Pancreas (tissue), 10 donors: ENCODE measurements around the gene SHROOM2. TPM values are rescaled to one million over a fixed set of nuclear protein-coding genes. Genes with fewer than 3 reads are reported as not detected.

Source experiments
- ATAC-seq, 4 donors: fragments of 200-7000 bp; cut with Tn5 transposase; one replicate each; pipeline versions ENCODE4 v1.8.0 to v1.9.1; 2020; ENCODE audit warnings: mild to moderate bottlenecking in 4 of 4, moderate library complexity in 4 of 4
- DNase-seq, 6 donors: peaks; one replicate each; pipeline ENCODE4 v3.0.0-alpha.2; 2020
- FAIRE-seq: peaks from 2 replicates; lab custom pipeline; 2012; peaks lifted over from hg19 to GRCh38; lab: Jason Lieb, UNC
- H3K27ac ChIP-seq, 4 donors: fragments of 200-600 bp; sonication (generic); 1 replicate in 3 of 4; 2 replicates in 1 of 4; pipeline versions ENCODE4 v1.5.0 to v1.8.0; 2020
- H3K27me3 ChIP-seq, 4 donors: fragments of 200-600 bp; one replicate each; pipeline ENCODE4 v1.8.0; 2021
- H3K36me3 ChIP-seq, 3 donors: fragments of 200-600 bp; sonication (generic) in 1 of 3; one replicate each; pipeline versions ENCODE4 v1.5.0 to v1.8.0; 2020 to 2021
- H3K4me1 ChIP-seq, 3 donors: fragments of 200-600 bp; one replicate each; pipeline ENCODE4 v1.8.0; 2021
- H3K4me3 ChIP-seq, 4 donors: fragments of 200-600 bp; sonication (generic) in 2 of 4; one replicate each; pipeline versions ENCODE4 v1.5.0 to v1.8.0; 2020 to 2021
- H3K9me3 ChIP-seq, 4 donors: fragments of 200-600 bp; one replicate each; pipeline ENCODE4 v1.8.0; 2021
- CTCF ChIP-seq, 4 donors: fragments of 200-600 bp; sonication (generic) in 3 of 4; IDR thresholded peaks; one replicate each; pipeline versions ENCODE4 v1.5.0 to v1.8.0; 2021; ENCODE audit warnings: antibody characterized with exemption in 4 of 4
- WGBS, 2 donors: extraction: QIAGEN DNeasy Blood & Tissue Kit; methylation state at CpG; one replicate each; pipeline ENCODE4 v1.1.7; 2013; 5-methylcytosine and 5-hydroxymethylcytosine counted together
- intact Hi-C, 3 donors: fragments of 100-400 bp; cut with DNase I; formaldehyde crosslinking; loops; one replicate each; pipeline versions ENCODE4 v1.11.1 to v1.14.2; 2022
- polyA plus RNA-seq, 2 donors: library from polyadenylated mRNA; stranded (reverse); fragments of 200-250 nt; gene quantifications; one replicate each; pipeline ENCODE4 v1.2.3, GENCODE V29; 2013
- total RNA-seq, 6 donors: library from RNA; stranded (reverse); fragmentation: NEBNext Ultra II Directional in 4 of 6; extraction: Animal tissue kit (Norgen Biotek cat#: 25700) in 4 of 6; gene quantifications; one replicate each; pipeline versions ENCODE4 v1.2.1 to v1.2.4, GENCODE V29; 2021 to 2023
- donor health status: healthy with polysubstance abuse.
- donor health status: DM: no; HTN: no; CAD: no; lungs with moderate emphysema.
- donor health status: DM: no; HTN: no; CAD: no.
- donor health status: control.
- donor health status: control.
- donor health status: Bipolar disorder and iron deficiency.
- donor health status: DM: yes; HTN: yes; CAD: no.
- donor health status: DM: no; HTN: no; CAD: no.
- donor health status: DM: no; HTN: no; CAD: no.
- donor health status: DM: yes; HTN: yes; CAD: no.

Gene SHROOM2
- total and polyA plus RNA-seq, 8 donors = 3.2 to 6.6 (median 3.8) TPM

DNA sequence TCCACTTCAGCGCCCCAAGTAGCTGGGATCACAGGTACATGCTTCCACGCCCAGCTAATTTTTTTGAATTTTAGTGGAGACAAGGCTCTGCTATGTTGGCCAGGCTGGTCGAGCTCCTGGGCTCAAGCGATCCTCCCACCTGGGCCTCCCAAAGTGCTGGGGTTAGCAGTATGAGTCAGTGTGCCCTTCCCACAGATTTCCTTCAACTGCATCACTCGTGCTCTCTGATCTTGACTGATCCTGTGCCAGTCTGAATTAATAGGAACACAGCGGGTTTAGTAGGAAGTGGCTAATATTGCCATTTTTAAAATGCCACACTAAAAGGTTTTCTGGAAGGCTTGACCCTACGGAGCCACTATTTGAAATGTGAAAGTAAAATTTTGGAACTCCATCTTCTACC lies 4.3 kb upstream of the SHROOM2 start:
- Histone ChIP-seq H3K4me1 (no peaks in the 10 kb centered on the region), H3K36me3 (no peaks in the 10 kb centered on the region), H3K4me3 (no peak overlapping the region), H3K27ac (no peak overlapping the region), H3K27me3 (no peaks in the 10 kb centered on the region), H3K9me3 (no peaks in the 10 kb centered on the region)
- TF ChIP-seq CTCF (IDR thresholded peaks at IDR 0.05) = no peak
- intact Hi-C loops = no loop called here
- FAIRE-seq (no peak), DNase-seq (no peak), ATAC-seq (no peak)
- WGBS, 2 donors = 85 to 91% methylated on average over 7 of the region's 7 CpGs

DNA sequence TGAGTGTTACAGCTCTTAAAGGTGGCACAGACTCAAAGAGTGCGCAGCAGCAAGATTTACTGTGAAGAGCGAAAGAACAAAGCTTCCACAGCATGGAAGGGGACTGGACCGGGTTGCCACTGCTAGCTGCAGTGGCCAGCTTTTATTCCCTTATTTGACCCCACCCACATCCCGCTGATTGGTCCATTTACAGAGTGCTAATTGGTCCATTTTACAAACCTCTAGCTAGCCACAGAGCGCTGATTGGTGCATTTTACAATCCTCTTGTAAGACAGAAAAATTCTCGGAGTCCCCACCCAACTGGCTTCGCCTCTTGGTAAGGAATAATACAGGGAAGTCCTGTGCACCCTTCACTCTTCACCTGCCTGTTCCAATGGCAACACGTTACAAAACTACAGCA lies 1.9 kb upstream of the SHROOM2 start:
- no peak for FAIRE-seq
- Histone ChIP-seq H3K9me3 (no peaks in the 10 kb centered on the region), H3K4me1 (no peaks in the 10 kb centered on the region), H3K27ac (no peak overlapping the region), H3K36me3 (no peaks in the 10 kb centered on the region), H3K4me3 (no peak overlapping the region), H3K27me3 (no peaks in the 10 kb centered on the region)
- no peak for DNase-seq
- TF ChIP-seq CTCF (IDR thresholded peaks at IDR 0.05) = no peak
- no peak for ATAC-seq
- intact Hi-C loops = no loop called here
- WGBS, 2 donors = 91 to 93% methylated on average over 8 of the region's 8 CpGs

DNA sequence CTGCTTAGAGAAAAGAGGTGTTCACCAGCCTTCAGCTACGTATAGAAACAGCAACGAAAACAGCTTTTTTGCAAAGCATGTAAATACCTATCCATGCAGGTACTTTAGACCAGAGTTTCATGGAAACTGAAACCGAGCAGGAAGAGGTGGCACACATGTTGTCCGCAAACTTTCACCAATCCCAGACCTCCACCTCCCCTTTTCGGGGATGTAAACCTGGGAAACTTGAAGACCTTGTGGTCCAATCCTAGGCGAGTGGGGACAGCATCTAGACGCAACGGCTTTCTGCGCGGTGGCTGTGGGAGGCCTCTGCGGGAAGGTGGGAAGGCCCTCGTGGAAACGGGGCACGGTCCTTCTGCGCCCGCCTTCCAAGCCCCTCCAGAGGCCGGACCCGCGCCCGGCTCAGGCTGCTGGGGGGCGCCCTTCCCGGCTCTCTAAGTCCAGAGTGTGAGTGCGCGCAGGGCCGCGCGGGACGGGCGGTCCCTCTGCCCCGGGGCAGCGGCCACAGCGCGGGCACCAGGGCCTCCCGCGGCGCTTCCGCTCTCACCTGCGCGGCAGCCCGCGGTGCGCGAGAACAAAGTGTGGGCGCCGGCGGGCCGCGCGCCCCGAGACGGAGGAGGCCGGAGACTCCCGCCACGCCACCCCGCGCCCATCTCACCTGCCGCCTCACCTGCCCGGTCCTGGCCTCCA lies 830 bp upstream of the SHROOM2 start:
- no peak for FAIRE-seq
- Histone ChIP-seq H3K36me3 (no peaks in the 10 kb centered on the region), H3K9me3 (no peaks in the 10 kb centered on the region), H3K27ac (peak overlapping the region in 1 of 4 donors; percentile 36), H3K27me3 (no peaks in the 10 kb centered on the region), H3K4me3 (peak overlapping the region; percentile 28 to 54 (median 48)), H3K4me1 (no peaks in the 10 kb centered on the region)
- 5 to 13% methylated on average over 36 to 58 of the region's 58 CpGs for WGBS, 2 donors
- DNase-seq = peak in 2 of 6 donors; percentile 54 to 73
- peak; percentile 11 to 53 (median 22) for ATAC-seq
- intact Hi-C loops = no loop called here
- TF ChIP-seq CTCF (IDR thresholded peaks at IDR 0.05) = no peak

GRCh38 chrX:9786798-9787635 lies 788 bp downstream of the SHROOM2 start:
- no peaks in the 10 kb centered on the region for H3K4me1 ChIP-seq
- no peaks in the 10 kb centered on the region for H3K9me3 ChIP-seq
- no peak for TF ChIP-seq CTCF (IDR thresholded peaks at IDR 0.05)
- no peaks in the 10 kb centered on the region for H3K27me3 ChIP-seq
- peak overlapping the region; percentile 23 to 54 (median 48) for H3K4me3 ChIP-seq
- WGBS, 2 donors = 1 to 8% methylated on average over 22 to 45 of the region's 45 CpGs
- FAIRE-seq (no peak), DNase-seq (peak; percentile 21 to 68 (median 40)), ATAC-seq (peak; percentile 55 to 66 (median 58))
- intact Hi-C loops = no loop called here
- no peaks in the 10 kb centered on the region for H3K36me3 ChIP-seq
- peak overlapping the region; percentile 8 to 72 (median 55) for H3K27ac ChIP-seq
